ENCODE data around the gene IBA57. TPM values are rescaled to one million over a fixed set of nuclear protein-coding genes. Genes with fewer than 3 reads are reported as not detected.

The IBA57 gene
- total RNA-seq, 2 experiments from 2014 or later = 9.1 to 9.9 TPM

DNA sequence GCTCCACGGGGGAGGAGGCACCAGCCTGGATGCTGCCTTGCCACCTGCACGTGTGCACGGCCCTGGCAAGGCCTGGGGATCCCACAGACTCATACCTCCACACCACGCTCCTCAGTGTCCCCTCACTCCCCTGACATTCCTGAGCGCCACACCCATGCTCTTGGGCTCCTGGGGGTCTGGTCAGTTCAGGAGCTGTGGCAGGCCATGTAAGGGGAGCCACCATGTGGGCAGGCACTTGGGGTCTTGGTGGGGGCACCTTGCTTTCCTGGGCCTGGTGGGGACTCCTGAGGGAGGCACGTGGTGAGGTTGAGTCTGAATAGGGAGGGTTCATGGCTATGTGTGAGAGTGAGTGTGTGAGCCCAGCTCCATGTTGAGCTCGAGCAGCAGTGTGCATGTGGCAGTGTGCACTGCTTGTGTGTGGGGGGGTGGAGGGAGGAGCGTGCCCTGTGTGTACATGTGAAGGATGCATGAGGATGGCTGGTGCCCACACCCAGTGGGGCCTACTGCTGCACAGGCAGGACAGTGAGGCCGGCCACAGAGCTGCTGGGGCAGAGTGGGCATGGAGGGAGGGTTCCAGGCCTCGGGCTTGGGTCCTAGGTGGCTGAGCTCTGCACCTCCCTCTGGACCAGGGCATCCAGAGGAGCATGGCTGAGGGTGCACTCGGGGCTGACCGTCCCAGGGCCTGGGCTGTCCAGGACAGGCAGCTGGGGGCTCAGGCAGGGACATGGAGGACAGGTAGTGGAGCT is 14.3 kb upstream of the IBA57 start:
- ChIA-PET POLR2A (interaction anchor here (0.9 kb wide), 1 partner anchor 15 kb away, joined by 3 read pairs; no protein-coding TSS in a partner anchor), CTCF (ENCODE audit: unreplicated experiment) (no interaction called here)
- no peak for TF ChIP-seq EZH2phosphoT487 (IDR thresholded peaks at IDR 0.05; ENCODE audit: borderline replicate concordance, low read depth, low read length)
- TF ChIP-seq, protein P1, sequence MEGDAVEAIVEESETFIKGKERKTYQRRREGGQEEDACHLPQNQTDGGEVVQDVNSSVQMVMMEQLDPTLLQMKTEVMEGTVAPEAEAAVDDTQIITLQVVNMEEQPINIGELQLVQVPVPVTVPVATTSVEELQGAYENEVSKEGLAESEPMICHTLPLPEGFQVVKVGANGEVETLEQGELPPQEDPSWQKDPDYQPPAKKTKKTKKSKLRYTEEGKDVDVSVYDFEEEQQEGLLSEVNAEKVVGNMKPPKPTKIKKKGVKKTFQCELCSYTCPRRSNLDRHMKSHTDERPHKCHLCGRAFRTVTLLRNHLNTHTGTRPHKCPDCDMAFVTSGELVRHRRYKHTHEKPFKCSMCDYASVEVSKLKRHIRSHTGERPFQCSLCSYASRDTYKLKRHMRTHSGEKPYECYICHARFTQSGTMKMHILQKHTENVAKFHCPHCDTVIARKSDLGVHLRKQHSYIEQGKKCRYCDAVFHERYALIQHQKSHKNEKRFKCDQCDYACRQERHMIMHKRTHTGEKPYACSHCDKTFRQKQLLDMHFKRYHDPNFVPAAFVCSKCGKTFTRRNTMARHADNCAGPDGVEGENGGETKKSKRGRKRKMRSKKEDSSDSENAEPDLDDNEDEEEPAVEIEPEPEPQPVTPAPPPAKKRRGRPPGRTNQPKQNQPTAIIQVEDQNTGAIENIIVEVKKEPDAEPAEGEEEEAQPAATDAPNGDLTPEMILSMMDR (conservative IDR thresholded peaks at IDR 0.05; ENCODE audit: low read length) = no peak
- H3K79me2 ChIP-seq (ENCODE audit: insufficient read depth, low read depth, low read length) = no peaks in the 10 kb centered on the region
- no TSS peak for BruUV-seq (replicated peaks)
- H4K20me1 ChIP-seq (ENCODE audit: insufficient read depth, low read length) = no peaks in the 10 kb centered on the region
- no peak overlapping the region for H3K4me3 ChIP-seq (ENCODE audit: low read depth, low read length, poor library complexity, severe bottlenecking)
- H3K4me2 ChIP-seq (ENCODE audit: low read length) = no peak overlapping the region
- no peak overlapping the region for H2AFZ ChIP-seq (ENCODE audit: low read length)
- no peak overlapping the region for H3K27ac ChIP-seq (ENCODE audit: low read depth, low read length, poor library complexity, severe bottlenecking)
- H3K9me3 ChIP-seq (ENCODE audit: low read length) = no peaks in the 10 kb centered on the region
- no peaks in the 10 kb centered on the region for H3K9me2 ChIP-seq (ENCODE audit: insufficient read depth, low read length)
- H3K4me1 ChIP-seq (ENCODE audit: insufficient read depth, low read length, poor library complexity, severe bottlenecking) = peaks cover 15% of the 10 kb centered on the region
- DNase-seq (ENCODE audit: low spot score) = no peak
- peaks cover 22% of the 10 kb centered on the region for H3K36me3 ChIP-seq (ENCODE audit: insufficient read depth, low read length)
- intact Hi-C loops (cut with micrococcal nuclease; ENCODE audit: unreplicated experiment) = no loop called here

DNA sequence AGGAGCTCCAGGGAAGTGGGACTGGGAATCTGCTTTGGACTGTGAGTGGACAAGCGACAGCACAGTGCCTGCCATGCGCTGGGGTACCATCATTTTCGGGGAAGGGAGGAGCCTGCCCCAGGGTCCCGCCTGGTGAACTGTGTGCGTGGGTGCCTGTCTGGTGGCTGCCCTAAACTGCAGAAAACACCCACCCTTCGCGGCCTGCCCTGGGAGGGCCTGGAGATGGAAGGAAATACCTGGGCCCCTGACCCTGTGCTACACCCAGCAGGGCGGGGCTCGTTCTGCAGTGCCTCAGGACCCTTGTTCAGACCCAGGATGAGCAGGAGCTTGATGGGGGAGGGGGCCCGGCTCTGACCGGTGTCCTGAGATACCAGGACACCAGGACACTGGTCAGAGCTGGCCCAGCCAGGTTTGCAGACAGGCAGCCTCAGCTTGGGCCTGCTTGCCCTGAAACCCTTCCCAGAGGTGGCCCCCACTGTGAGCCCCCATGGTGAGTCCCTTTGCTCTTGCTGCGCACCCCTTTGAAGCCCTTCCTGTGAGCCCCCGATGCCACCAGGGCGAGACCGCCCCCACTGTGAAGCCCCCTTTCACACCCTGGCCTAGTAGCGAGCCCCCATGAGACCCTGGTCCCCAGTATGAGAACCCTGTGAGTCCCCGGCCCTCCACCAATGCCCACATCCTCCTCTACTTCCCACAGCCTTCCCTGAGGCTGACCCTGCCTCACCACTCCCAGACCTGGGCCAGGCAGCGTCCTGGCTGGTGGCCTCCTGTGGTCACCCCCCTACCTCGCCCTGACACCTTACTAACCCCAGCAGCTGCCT is 13.3 kb upstream of the IBA57 start:
- no peak overlapping the region for H3K4me3 ChIP-seq (ENCODE audit: low read depth, low read length, poor library complexity, severe bottlenecking)
- H2AFZ ChIP-seq (ENCODE audit: low read length) = no peak overlapping the region
- H3K4me2 ChIP-seq (ENCODE audit: low read length) = no peak overlapping the region
- H3K9me2 ChIP-seq (ENCODE audit: insufficient read depth, low read length) = no peaks in the 10 kb centered on the region
- H3K27ac ChIP-seq (ENCODE audit: low read depth, low read length, poor library complexity, severe bottlenecking) = no peak overlapping the region
- peaks cover 22% of the 10 kb centered on the region for H3K36me3 ChIP-seq (ENCODE audit: insufficient read depth, low read length)
- no peaks in the 10 kb centered on the region for H3K79me2 ChIP-seq (ENCODE audit: insufficient read depth, low read depth, low read length)
- TF ChIP-seq EZH2phosphoT487 (IDR thresholded peaks at IDR 0.05; ENCODE audit: borderline replicate concordance, low read depth, low read length) = no peak
- TF ChIP-seq, protein P1 (conservative IDR thresholded peaks at IDR 0.05; ENCODE audit: low read length) = no peak
- ChIA-PET CTCF (ENCODE audit: unreplicated experiment) (no interaction called here), POLR2A (interaction anchor here (0.7 to 1.7 kb wide), 3 partner anchors 12 to 149 kb away, joined by 3 to 6 read pairs (median 4); no protein-coding TSS in a partner anchor)
- H3K4me1 ChIP-seq (ENCODE audit: insufficient read depth, low read length, poor library complexity, severe bottlenecking) = peaks cover 15% of the 10 kb centered on the region
- BruUV-seq (replicated peaks) = no TSS peak
- DNase-seq (ENCODE audit: low spot score) = no peak
- H3K9me3 ChIP-seq (ENCODE audit: low read length) = no peaks in the 10 kb centered on the region
- no peaks in the 10 kb centered on the region for H4K20me1 ChIP-seq (ENCODE audit: insufficient read depth, low read length)
- intact Hi-C loops (cut with micrococcal nuclease; ENCODE audit: unreplicated experiment) = no loop called here
